MCF 10A (cell line): ENCODE measurements around the gene BACH1. TPM values are rescaled to one million over a fixed set of nuclear protein-coding genes. Genes with fewer than 3 reads are reported as not detected.
"Not testable (repeated sequence)": the region's sequence is repeated elsewhere in the genome, so short reads cannot be mapped to it uniquely, and the experiment has no call there.

Experiments used
- BruUV-seq: library from RNA; stranded (reverse); fragments of 400-500 nt; replicated peaks from 2 replicates; lab custom pipeline; 2021; lab: Mats Ljungman, UMichigan
- CTCF ChIA-PET: fragments of 300-600 bp; sonication (Branson Sonifier 250); formaldehyde crosslinking; extraction: SDS; loops from one replicate; lab custom pipeline; 2021; ENCODE audit warnings: antibody characterized with exemption, inconsistent platforms; lab: Yijun Ruan, JAX
- POLR2A ChIA-PET: fragments of 300-600, 350-650 bp; sonication (Branson Sonifier 250); formaldehyde crosslinking; extraction: SDS; loops from one replicate; lab custom pipeline; 2020; ENCODE audit warnings: antibody characterized with exemption, inconsistent platforms; lab: Yijun Ruan, JAX
- DNase-seq: peaks from one replicate; pipeline ENCODE4 v3.0.0-alpha.2; 2018; ENCODE audit not compliant: unreplicated experiment
- H3K27ac Mint-ChIP-seq: one replicate; pipeline ENCODE4 v1.8.0; 2022; ENCODE audit warnings: mild to moderate bottlenecking, low read depth, mixed read lengths; ENCODE audit not compliant: unreplicated experiment
- H3K27me3 Mint-ChIP-seq: one replicate; pipeline ENCODE4 v1.8.0; 2022; ENCODE audit warnings: mixed read lengths; ENCODE audit not compliant: insufficient read depth, unreplicated experiment
- H3K36me3 Mint-ChIP-seq: one replicate; pipeline ENCODE4 v1.8.0; 2022; ENCODE audit warnings: mild to moderate bottlenecking, moderate library complexity, mixed read lengths; ENCODE audit not compliant: insufficient read depth, unreplicated experiment
- H3K4me1 Mint-ChIP-seq: one replicate; pipeline ENCODE4 v1.8.0; 2022; ENCODE audit warnings: mixed read lengths; ENCODE audit not compliant: insufficient read depth, unreplicated experiment
- H3K4me3 Mint-ChIP-seq: one replicate; pipeline ENCODE4 v1.8.0; 2022; ENCODE audit warnings: mild to moderate bottlenecking, moderate library complexity, mixed read lengths; ENCODE audit not compliant: unreplicated experiment
- H3K9me3 Mint-ChIP-seq: one replicate; pipeline ENCODE4 v1.8.0; 2022; ENCODE audit warnings: mixed read lengths; ENCODE audit not compliant: unreplicated experiment
- intact Hi-C: fragments of 100-400 bp; cut with micrococcal nuclease; formaldehyde crosslinking; loops from 2 replicates; pipeline ENCODE4 v1.14.1; 2022
- total RNA-seq: library from RNA; stranded (reverse); gene quantifications from 2 replicates; pipeline ENCODE4 v1.2.3, GENCODE V29; 2022
- TF ChIP-seq, protein P1 (sequence below): fragments of 200-600 bp; IDR thresholded peaks from one replicate; pipeline ENCODE4 v1.8.0; 2022; ENCODE audit warnings: antibody characterized with exemption, mild to moderate bottlenecking; ENCODE audit not compliant: unreplicated experiment

BACH1 gene
- total RNA-seq, 1 experiment from 2014 or later, result 69.3 TPM

DNA sequence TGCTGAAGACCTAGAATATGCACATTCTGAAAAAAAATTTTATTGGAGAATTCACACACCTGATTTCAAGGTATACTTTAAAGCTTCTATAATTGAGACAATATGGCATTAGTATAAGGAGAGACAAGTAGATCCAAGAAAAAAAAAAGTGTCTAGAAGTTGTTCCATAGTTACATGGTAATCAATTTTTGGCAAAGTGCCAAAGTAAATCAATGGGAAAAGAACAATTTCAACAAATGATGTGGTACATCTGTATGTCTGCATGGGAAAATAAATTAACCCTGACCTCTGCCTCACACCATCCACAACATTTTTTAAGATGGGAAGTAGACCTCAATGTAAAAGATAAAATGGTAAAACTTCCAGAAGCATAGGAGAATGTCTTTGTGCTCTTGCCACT lies 21.3 kb upstream of the BACH1 start:
- intact Hi-C loops, result no loop called here
- ChIA-PET POLR2A (interaction anchor here (0.5 to 5.0 kb wide), 4 partner anchors 14 to 205 kb away, joined by 3 to 20 read pairs (median 4); no protein-coding TSS in a partner anchor), CTCF (interaction anchor here (1.1 to 1.4 kb wide), 3 partner anchors 9 to 44 kb away, joined by 3 to 6 read pairs (median 4); no protein-coding TSS in a partner anchor)
- Mint-ChIP-seq H3K9me3 (no peaks in the 10 kb centered on the region), H3K27me3 (no peaks in the 10 kb centered on the region), H3K27ac (no peak overlapping the region), H3K4me1 (no peaks in the 10 kb centered on the region), H3K36me3 (no peaks in the 10 kb centered on the region), H3K4me3 (no peak overlapping the region)
- no peak for DNase-seq
- no TSS peak for BruUV-seq
- TF ChIP-seq, protein P1, sequence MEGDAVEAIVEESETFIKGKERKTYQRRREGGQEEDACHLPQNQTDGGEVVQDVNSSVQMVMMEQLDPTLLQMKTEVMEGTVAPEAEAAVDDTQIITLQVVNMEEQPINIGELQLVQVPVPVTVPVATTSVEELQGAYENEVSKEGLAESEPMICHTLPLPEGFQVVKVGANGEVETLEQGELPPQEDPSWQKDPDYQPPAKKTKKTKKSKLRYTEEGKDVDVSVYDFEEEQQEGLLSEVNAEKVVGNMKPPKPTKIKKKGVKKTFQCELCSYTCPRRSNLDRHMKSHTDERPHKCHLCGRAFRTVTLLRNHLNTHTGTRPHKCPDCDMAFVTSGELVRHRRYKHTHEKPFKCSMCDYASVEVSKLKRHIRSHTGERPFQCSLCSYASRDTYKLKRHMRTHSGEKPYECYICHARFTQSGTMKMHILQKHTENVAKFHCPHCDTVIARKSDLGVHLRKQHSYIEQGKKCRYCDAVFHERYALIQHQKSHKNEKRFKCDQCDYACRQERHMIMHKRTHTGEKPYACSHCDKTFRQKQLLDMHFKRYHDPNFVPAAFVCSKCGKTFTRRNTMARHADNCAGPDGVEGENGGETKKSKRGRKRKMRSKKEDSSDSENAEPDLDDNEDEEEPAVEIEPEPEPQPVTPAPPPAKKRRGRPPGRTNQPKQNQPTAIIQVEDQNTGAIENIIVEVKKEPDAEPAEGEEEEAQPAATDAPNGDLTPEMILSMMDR, result no peak

DNA sequence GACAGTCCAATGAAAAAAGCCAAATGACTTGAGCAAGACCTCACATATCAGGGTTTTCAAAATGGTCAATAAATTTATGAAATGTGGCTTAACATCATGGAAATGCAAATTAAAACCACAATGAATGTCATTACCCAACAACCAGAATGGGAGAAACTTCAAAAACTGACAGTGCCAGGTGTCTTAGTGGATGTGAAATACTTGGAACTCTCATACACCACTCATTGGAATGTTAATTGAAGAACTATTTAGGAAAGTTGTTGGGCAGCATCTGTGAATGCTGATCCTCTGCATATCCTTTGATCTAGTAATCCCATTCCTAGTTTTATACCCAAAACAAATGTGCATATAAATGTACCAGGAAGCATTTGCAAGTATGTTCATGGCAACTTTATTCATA lies 19.2 kb upstream of the BACH1 start:
- no peaks in the 10 kb centered on the region for H3K36me3 Mint-ChIP-seq
- H3K27me3 Mint-ChIP-seq, result no peaks in the 10 kb centered on the region
- CTCF ChIA-PET, result no interaction called here
- DNase-seq, result no peak
- POLR2A ChIA-PET, result no interaction called here
- no peaks in the 10 kb centered on the region for H3K9me3 Mint-ChIP-seq
- H3K4me1 Mint-ChIP-seq, result no peaks in the 10 kb centered on the region
- intact Hi-C loops, result no loop called here
- no peak overlapping the region for H3K27ac Mint-ChIP-seq
- H3K4me3 Mint-ChIP-seq, result no peak overlapping the region
- TF ChIP-seq, protein P1, result no peak
- BruUV-seq, result no TSS peak

DNA sequence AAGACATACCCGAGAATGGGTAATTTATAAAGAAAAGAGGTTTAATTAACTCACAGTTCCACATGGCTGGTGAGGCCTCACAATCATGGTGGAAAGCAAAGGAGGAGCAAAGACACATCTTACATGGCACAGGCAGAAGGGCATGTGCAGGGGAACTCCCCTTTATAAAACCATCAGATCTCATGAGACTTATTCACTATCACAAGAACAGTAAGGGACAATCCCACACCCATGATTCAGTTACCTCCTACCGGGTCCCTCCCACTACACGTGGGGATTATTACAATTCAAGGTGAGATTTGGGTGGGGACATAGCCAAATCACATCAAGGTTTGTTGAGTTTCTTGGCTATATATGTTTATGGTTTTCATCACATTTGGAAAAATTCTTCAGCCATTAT lies 16.9 kb upstream of the BACH1 start:
- POLR2A ChIA-PET, result not testable (repeated sequence)

DNA sequence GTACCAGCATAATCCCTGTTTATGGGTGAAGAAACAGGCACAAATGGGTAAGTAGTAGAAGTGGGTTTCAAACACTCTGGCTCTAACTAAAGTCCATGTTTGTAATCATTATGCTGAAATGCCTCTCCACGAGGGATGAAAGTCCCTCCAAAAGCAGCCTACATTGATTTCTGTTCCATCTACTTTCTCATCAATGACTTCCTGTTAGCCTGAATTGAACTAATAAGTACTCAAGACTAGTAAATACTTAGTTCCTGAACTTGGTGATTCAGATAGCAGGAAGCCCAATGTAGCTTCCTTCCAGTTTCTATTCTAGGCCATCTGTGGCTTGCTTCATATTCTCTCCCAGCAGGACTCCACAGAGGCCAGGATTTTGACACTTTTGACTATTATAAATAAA lies 11.3 kb upstream of the BACH1 start:
- BruUV-seq, result no TSS peak
- H3K27ac Mint-ChIP-seq, result no peak overlapping the region
- CTCF ChIA-PET, result interaction anchor here (1.1 to 7.4 kb wide), 3 partner anchors 114 to 207 kb away, joined by 3 to 63 read pairs (median 3); no protein-coding TSS in a partner anchor

More for the DNA sequence above, 16.9 kb upstream of the BACH1 start:
- H3K27me3 Mint-ChIP-seq, CTCF ChIA-PET, H3K36me3 Mint-ChIP-seq, H3K4me1 Mint-ChIP-seq, H3K4me3 Mint-ChIP-seq, intact Hi-C loops, BruUV-seq, H3K27ac Mint-ChIP-seq, DNase-seq, H3K9me3 Mint-ChIP-seq: not testable (repeated sequence)

More for the DNA sequence above, 11.3 kb upstream of the BACH1 start:
- TF ChIP-seq, protein P1, result no peak
- no peaks in the 10 kb centered on the region for H3K36me3 Mint-ChIP-seq
- H3K4me1 Mint-ChIP-seq, result peaks cover 17% of the 10 kb centered on the region
- DNase-seq, result no peak
- H3K9me3 Mint-ChIP-seq, result no peaks in the 10 kb centered on the region
- H3K27me3 Mint-ChIP-seq, result no peaks in the 10 kb centered on the region
- intact Hi-C loops, result no loop called here
- no peak overlapping the region for H3K4me3 Mint-ChIP-seq
- POLR2A ChIA-PET, result interaction anchor here (0.6 to 5.2 kb wide), 11 partner anchors 12 to 200 kb away, joined by 3 to 29 read pairs (median 6); partner anchors contain the start of gene BACH1
